GM23248 (cell line): ENCODE data around the gene CCDC141. TPM values are rescaled to one million over a fixed set of nuclear protein-coding genes. Genes with fewer than 3 reads are reported as not detected.

Source experiments
- DNase-seq: peaks from one replicate; pipeline ENCODE4 v3.0.0-alpha.2; 2015
- H2AFZ ChIP-seq: fragments of 200-600 bp; sonication (generic); 2 replicates; pipeline ENCODE4 v1.6.1; 2016; ENCODE audit warnings: antibody characterized with exemption
- H3F3A ChIP-seq: fragments of 200-600 bp; sonication (generic); 2 replicates; pipeline ENCODE4 v1.6.1; 2016; ENCODE audit warnings: mild to moderate bottlenecking, antibody characterized with exemption, mixed run types; ENCODE audit not compliant: insufficient read depth
- H3K27ac ChIP-seq: fragments of 200-600 bp; sonication (generic); 2 replicates; pipeline ENCODE4 v1.5.1; 2016; ENCODE audit warnings: mild to moderate bottlenecking
- H3K27me3 ChIP-seq: fragments of 200-600 bp; sonication (generic); replicated peaks from 2 replicates; pipeline ENCODE4 v1.6.1; 2016; ENCODE audit warnings: mild to moderate bottlenecking; ENCODE audit not compliant: insufficient read depth
- H3K36me3 ChIP-seq: fragments of 200-600 bp; sonication (generic); 2 replicates; pipeline ENCODE4 v1.6.1; 2016; ENCODE audit warnings: low read depth, mild to moderate bottlenecking
- H3K4me1 ChIP-seq: fragments of 200-600 bp; sonication (generic); 2 replicates; pipeline ENCODE4 v1.6.1; 2016; ENCODE audit warnings: mild to moderate bottlenecking; ENCODE audit not compliant: insufficient read depth
- H3K4me2 ChIP-seq: fragments of 200-600 bp; sonication (generic); one replicate; pipeline ENCODE4 v1.6.1; 2016; ENCODE audit warnings: mild to moderate bottlenecking; ENCODE audit not compliant: unreplicated experiment
- H3K4me3 ChIP-seq: fragments of 200-600 bp; sonication (generic); 2 replicates; pipeline ENCODE4 v1.5.1; 2016; ENCODE audit warnings: mild to moderate bottlenecking
- H3K79me2 ChIP-seq: fragments of 200-600 bp; sonication (generic); 2 replicates; pipeline ENCODE4 v1.6.1; 2016; ENCODE audit warnings: mild to moderate bottlenecking; ENCODE audit not compliant: insufficient read depth
- H3K9ac ChIP-seq: fragments of 200-600 bp; sonication (generic); 2 replicates; pipeline ENCODE4 v1.6.1; 2016; ENCODE audit warnings: mild to moderate bottlenecking
- H3K9me2 ChIP-seq: fragments of 200-600 bp; sonication (generic); 2 replicates; pipeline ENCODE4 v1.6.1; 2016; ENCODE audit warnings: mixed run types, mild to moderate bottlenecking, moderate library complexity; ENCODE audit not compliant: insufficient read depth
- H3K9me3 ChIP-seq: fragments of 200-600 bp; sonication (generic); one replicate; pipeline ENCODE4 v1.6.1; 2017; ENCODE audit warnings: low read depth
- H4K20me1 ChIP-seq: fragments of 200-600 bp; sonication (generic); 2 replicates; pipeline ENCODE4 v1.6.0; 2016; ENCODE audit not compliant: insufficient read depth
- EZH2 ChIP-seq: fragments of 200-600 bp; sonication (generic); IDR thresholded peaks from 2 replicates; pipeline ENCODE4 v1.6.1; 2018; ENCODE audit warnings: antibody characterized with exemption, mild to moderate bottlenecking; ENCODE audit not compliant: insufficient read depth, poor library complexity, severe bottlenecking
- EZH2phosphoT487 ChIP-seq: fragments of 200-600 bp; sonication (generic); IDR thresholded peaks from 2 replicates; pipeline ENCODE4 v1.6.1; 2018; ENCODE audit warnings: antibody characterized with exemption, moderate library complexity, mild to moderate bottlenecking, low read depth; ENCODE audit not compliant: insufficient read depth
- WGBS, 2 experiments: methylation state at CpG; one replicate each; pipeline ENCODE4 v1.1.6; 2015 to 2017; ENCODE audit warnings: low lambda C conversion rate in 2 of 2, low coverage in 1 of 2; ENCODE audit errors: missing lambda C conversion rate in 2 of 2; 5-methylcytosine and 5-hydroxymethylcytosine counted together
- in situ Hi-C: fragments of 300-500 bp; cut with MboI; formaldehyde crosslinking; loops from 2 replicates; pipeline ENCODE4 v1.15.0; 2020
- polyA plus RNA-seq: library from polyadenylated mRNA; unstranded; fragments of >200 nt; fragmentation: Nextera tagmentation; extraction: Ambion mirVana; gene quantifications from 2 replicates; pipeline ENCODE4 v1.2.1, GENCODE V29; 2016
- total RNA-seq: library from RNA; depleted of rRNA; stranded (reverse); fragments of >200 nt; shearing (Covaris generic); gene quantifications from 2 replicates; pipeline ENCODE4 v1.2.3, GENCODE V29; 2014

Gene CCDC141
- total and polyA plus RNA-seq, 2 experiments from 2014 or later = not detected

DNA sequence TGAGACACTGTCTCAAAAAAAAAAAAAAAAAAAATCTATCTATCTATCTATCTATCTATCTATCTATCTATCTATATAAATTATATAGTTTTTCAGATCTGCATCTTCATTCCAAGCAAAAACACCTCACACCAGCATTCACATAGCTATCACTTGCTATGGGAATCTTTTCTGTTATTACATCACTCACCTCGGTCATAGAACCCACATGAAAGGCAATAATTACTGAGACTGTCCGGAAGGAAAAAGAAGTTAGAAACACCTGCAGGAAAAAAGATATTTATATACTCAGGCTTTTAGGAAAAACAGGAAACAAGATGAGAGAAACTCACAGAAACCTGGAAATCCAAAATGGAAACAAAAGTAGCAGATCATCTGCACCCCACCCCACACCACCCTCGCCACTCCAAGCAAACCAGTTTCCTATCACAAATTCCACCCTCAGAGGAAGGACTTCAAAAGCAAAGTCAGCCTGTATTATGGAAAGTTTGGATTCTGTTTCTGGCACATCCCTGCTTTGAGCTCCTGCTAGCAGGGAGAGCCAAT is 21.9 kb upstream of the CCDC141 start:
- no peaks in the 10 kb centered on the region for H3K79me2 ChIP-seq
- no peak overlapping the region for H3K4me3 ChIP-seq
- H3K4me2 ChIP-seq = no peak overlapping the region
- H2AFZ ChIP-seq = no peak overlapping the region
- in situ Hi-C loops = no loop called here
- no peak overlapping the region for H3K27ac ChIP-seq
- TF ChIP-seq EZH2 (no peak), EZH2phosphoT487 (no peak)
- no peaks in the 10 kb centered on the region for H3K4me1 ChIP-seq
- no peaks in the 10 kb centered on the region for H3K9me2 ChIP-seq
- no peaks in the 10 kb centered on the region for H3K27me3 ChIP-seq
- H3F3A ChIP-seq = no peaks in the 10 kb centered on the region
- no peaks in the 10 kb centered on the region for H3K9me3 ChIP-seq
- no peak for DNase-seq
- no peaks in the 10 kb centered on the region for H4K20me1 ChIP-seq
- no peak overlapping the region for H3K9ac ChIP-seq
- H3K36me3 ChIP-seq = no peaks in the 10 kb centered on the region
- 21 to 25% methylated on average over 3 of the region's 3 CpGs for WGBS, 2 experiments

- Histone ChIP-seq H3K9me2 (no peaks in the 10 kb centered on the region), H3K27ac (no peak overlapping the region), H3K27me3 (no peaks in the 10 kb centered on the region), H3K4me3 (no peak overlapping the region), H3K9ac (no peak overlapping the region), H4K20me1 (no peaks in the 10 kb centered on the region), H3K79me2 (no peaks in the 10 kb centered on the region), H3K4me1 (no peaks in the 10 kb centered on the region), H3K36me3 (no peaks in the 10 kb centered on the region), H2AFZ (no peak overlapping the region), H3F3A (no peaks in the 10 kb centered on the region), H3K9me3 (no peaks in the 10 kb centered on the region), H3K4me2 (no peak overlapping the region)
- 49 to 51% methylated on average over 2 of the region's 2 CpGs for WGBS, 2 experiments
- in situ Hi-C loops = no loop called here
- no peak for DNase-seq
- TF ChIP-seq EZH2 = no peak
These were observed 21.0 kb upstream of the CCDC141 start for GRCh38 chr2:179070895-179071294.

- Histone ChIP-seq H3K9me2 (no peaks in the 10 kb centered on the region), H2AFZ (no peak overlapping the region), H3K36me3 (no peaks in the 10 kb centered on the region), H3K27ac (no peak overlapping the region), H3K9me3 (no peaks in the 10 kb centered on the region), H3K4me3 (no peak overlapping the region), H3K79me2 (no peaks in the 10 kb centered on the region), H3K9ac (no peak overlapping the region), H3K27me3 (no peaks in the 10 kb centered on the region), H3K4me2 (no peak overlapping the region), H3F3A (no peaks in the 10 kb centered on the region), H4K20me1 (no peaks in the 10 kb centered on the region), H3K4me1 (no peaks in the 10 kb centered on the region)
- in situ Hi-C loops = no loop called here
- DNase-seq = no peak
- WGBS, 2 experiments = 33 to 39% methylated on average over 1 of the region's 1 CpG
- no peak for TF ChIP-seq EZH2
- no peak for TF ChIP-seq EZH2phosphoT487
These were observed 19.7 kb upstream of the CCDC141 start for GRCh38 chr2:179069685-179070084.

- Histone ChIP-seq H3K4me3 (no peak overlapping the region), H3K4me1 (no peaks in the 10 kb centered on the region), H3K27ac (no peak overlapping the region), H3K4me2 (no peak overlapping the region), H3K79me2 (no peaks in the 10 kb centered on the region), H3K27me3 (no peaks in the 10 kb centered on the region), H3K9me2 (no peaks in the 10 kb centered on the region), H3K9ac (no peak overlapping the region), H2AFZ (no peak overlapping the region), H4K20me1 (no peaks in the 10 kb centered on the region), H3F3A (no peaks in the 10 kb centered on the region), H3K36me3 (no peaks in the 10 kb centered on the region), H3K9me3 (no peaks in the 10 kb centered on the region)
- no peak for DNase-seq
- in situ Hi-C loops = no loop called here
- WGBS, 2 experiments = 46 to 47% methylated on average over 2 of the region's 2 CpGs
- no peak for TF ChIP-seq EZH2phosphoT487
- TF ChIP-seq EZH2 = no peak
These were observed 19.2 kb upstream of the CCDC141 start for GRCh38 chr2:179068991-179069643.
